Activated B cell treated with CpG ODN at 0.5 μM for 24 hours (primary cell): ENCODE data around the gene ERAP2. TPM values are rescaled to one million over a fixed set of nuclear protein-coding genes. Genes with fewer than 3 reads are reported as not detected.

Experiments
- ATAC-seq: fragments of 200-7000 bp; cut with Tn5 transposase; one replicate; pipeline ENCODE4 v1.10.0; 2021; ENCODE audit warnings: low read depth, mild to moderate bottlenecking, moderate library complexity
- CTCF ChIA-PET: fragments of 350-600 bp; sonication (Branson Sonifier 250); formaldehyde crosslinking; loops from one replicate; lab custom pipeline; 2021; ENCODE audit warnings: antibody characterized with exemption; lab: Charles Lee
- POLR2A ChIA-PET: fragments of 350-600 bp; sonication (Branson Sonifier 250); formaldehyde crosslinking; loops from one replicate; lab custom pipeline; 2021; ENCODE audit warnings: antibody characterized with exemption; lab: Charles Lee
- DNase-seq: peaks from one replicate; pipeline ENCODE4 v3.0.0; 2022
- H3K27ac Mint-ChIP-seq: one replicate; pipeline ENCODE4 v1.8.0; 2020; ENCODE audit warnings: mixed read lengths
- H3K27me3 Mint-ChIP-seq: one replicate; pipeline ENCODE4 v1.8.0; 2021; ENCODE audit warnings: mixed read lengths
- H3K36me3 Mint-ChIP-seq: one replicate; pipeline ENCODE4 v1.8.0; 2021; ENCODE audit warnings: low read depth, mixed read lengths
- H3K4me1 Mint-ChIP-seq: one replicate; pipeline ENCODE4 v1.8.0; 2021; ENCODE audit warnings: mixed read lengths
- H3K4me3 Mint-ChIP-seq: one replicate; pipeline ENCODE4 v1.8.0; 2020; ENCODE audit warnings: mild to moderate bottlenecking, mixed read lengths
- H3K9me3 Mint-ChIP-seq: one replicate; pipeline ENCODE4 v1.8.0; 2020; ENCODE audit warnings: mixed read lengths
- CTCF ChIP-seq: fragments of 200-600 bp; IDR thresholded peaks from one replicate; pipeline ENCODE4 v1.8.0; 2022; ENCODE audit warnings: antibody characterized with exemption, mild to moderate bottlenecking
- intact Hi-C: fragments of 100-400 bp; cut with micrococcal nuclease; formaldehyde crosslinking; loops from one replicate; pipeline ENCODE4 v1.15.1; 2024
- total RNA-seq: library from RNA; stranded (reverse); gene quantifications from 2 replicates; pipeline ENCODE4 v1.2.3, GENCODE V29; 2022

Gene ERAP2
- total RNA-seq, 1 donor from 2014 or later = 80.9 TPM

GRCh38 chr5:96884995-96885394 lies 8.7 kb downstream of the ERAP2 start:
- ChIA-PET CTCF (interaction anchor here (0.9 to 2.3 kb wide), 4 partner anchors 8 to 16 kb away, joined by 3 to 19 read pairs (median 4); partner anchors contain the start of gene ERAP2), POLR2A (interaction anchor here (1.0 to 1.9 kb wide), 8 partner anchors 8 to 77 kb away, joined by 4 to 18 read pairs (median 7); partner anchors contain the start of genes ERAP1, ERAP2 and LNPEP)
- Mint-ChIP-seq H3K27ac (peak overlapping the region; percentile 91), H3K27me3 (no peaks in the 10 kb centered on the region), H3K36me3 (peaks cover 81% of the 10 kb centered on the region), H3K9me3 (no peaks in the 10 kb centered on the region), H3K4me3 (no peak overlapping the region), H3K4me1 (peaks cover 66% of the 10 kb centered on the region)
- ATAC-seq (no peak), DNase-seq (no peak)
- TF ChIP-seq CTCF = no peak
- intact Hi-C loops = no loop called here

- Mint-ChIP-seq H3K9me3 (no peaks in the 10 kb centered on the region), H3K27me3 (no peaks in the 10 kb centered on the region), H3K4me3 (peak overlapping the region; percentile 67), H3K4me1 (peaks cover 58% of the 10 kb centered on the region), H3K27ac (peak overlapping the region; percentile 91), H3K36me3 (peaks cover 79% of the 10 kb centered on the region)
- no peak for DNase-seq
- ChIA-PET CTCF (interaction anchor here (0.7 to 2.3 kb wide), 5 partner anchors 9 to 112 kb away, joined by 3 to 19 read pairs (median 4); partner anchors contain the start of gene ERAP2), POLR2A (interaction anchor here (1.0 to 1.9 kb wide), 8 partner anchors 9 to 78 kb away, joined by 4 to 18 read pairs (median 7); partner anchors contain the start of genes ERAP1, ERAP2 and LNPEP)
- intact Hi-C loops = loop anchor here (1.0 kb wide), 2 partner anchors 9 to 11 kb away; partner anchors contain the start of gene ERAP2
- peak; percentile 85 for ATAC-seq
- TF ChIP-seq CTCF = no peak
Observed at GRCh38 chr5:96885518-96886338, 9.4 kb downstream of the ERAP2 start.

GRCh38 chr5:96893342-96893741 lies 17.0 kb downstream of the ERAP2 start:
- Mint-ChIP-seq H3K4me3 (peak overlapping the region; percentile 1), H3K9me3 (no peaks in the 10 kb centered on the region), H3K4me1 (peaks cover 42% of the 10 kb centered on the region), H3K27ac (peak overlapping the region; percentile 79), H3K36me3 (peaks cover 73% of the 10 kb centered on the region), H3K27me3 (no peaks in the 10 kb centered on the region)
- intact Hi-C loops = no loop called here
- POLR2A ChIA-PET = interaction anchor here (0.6 to 1.6 kb wide), 9 partner anchors 10 to 85 kb away, joined by 3 to 14 read pairs (median 6); partner anchors contain the start of genes ERAP1, ERAP2 and LNPEP
- CTCF ChIA-PET = interaction anchor here (4.9 kb wide), 1 partner anchor 24 kb away, joined by 66 read pairs; no protein-coding TSS in a partner anchor
- no peak for TF ChIP-seq CTCF
- peak; percentile 22 for ATAC-seq
- DNase-seq = no peak

- ChIA-PET CTCF (interaction anchor here (0.9 to 4.9 kb wide), 8 partner anchors 20 to 265 kb away, joined by 3 to 66 read pairs (median 4); partner anchors contain the start of genes ERAP1, ERAP2 and LNPEP), POLR2A (interaction anchor here (0.6 to 3.6 kb wide), 20 partner anchors 8 to 287 kb away, joined by 3 to 62 read pairs (median 7); partner anchors contain the start of genes ERAP1, ERAP2, LNPEP and RIOK2)
- ATAC-seq (peak; percentile 60), DNase-seq (no peak)
- Mint-ChIP-seq H3K36me3 (peaks cover 74% of the 10 kb centered on the region), H3K9me3 (no peaks in the 10 kb centered on the region), H3K27me3 (no peaks in the 10 kb centered on the region), H3K4me3 (peak overlapping the region; percentile 80), H3K4me1 (peaks cover 53% of the 10 kb centered on the region), H3K27ac (peak overlapping the region; percentile 93)
- intact Hi-C loops = loop anchor here (1.0 kb wide), 7 partner anchors 10 to 113 kb away; partner anchors contain the start of genes ERAP1 and ERAP2
- TF ChIP-seq CTCF = no peak
Observed at GRCh38 chr5:96896276-96896675, 20.0 kb downstream of the ERAP2 start.
